K562 (cell line): Measurements from ENCODE around the gene C20orf96. TPM values are rescaled to one million over a fixed set of nuclear protein-coding genes. Genes with fewer than 3 reads are reported as not detected.

Experiments
- FIP1L1 ChIP-seq: fragments of 200-400 bp; formaldehyde crosslinking; IDR thresholded peaks from 2 replicates; pipeline ENCODE4 v1.6.1; 2018; ENCODE audit warnings: mild to moderate bottlenecking, low read depth, low read length; ENCODE audit not compliant: poor library complexity, severe bottlenecking
- FOXK2 ChIP-seq, 2 experiments: fragments of 450-650 bp; IDR thresholded peaks in 1 of 2; conservative IDR thresholded peaks in 1 of 2; 2 replicates each; pipeline ENCODE4 v1.6.1; 2016; ENCODE audit warnings: low read depth in 2 of 2, mild to moderate bottlenecking in 1 of 2
- JUN ChIP-seq, 2 experiments: sonication (generic) in 1 of 2; formaldehyde crosslinking in 1 of 2; IDR thresholded peaks; 2 replicates each; pipeline versions ENCODE4 v1.6.1 to v1.8.0; 2012 to 2022; ENCODE audit warnings: borderline replicate concordance in 2 of 2, mild to moderate bottlenecking in 2 of 2, improper control_type of control experiment in 1 of 2, low read depth in 1 of 2, low read length in 1 of 2, missing genetic modification reagents in 1 of 2
- KDM5B ChIP-seq: fragments of 200-600 bp; sonication (generic); IDR thresholded peaks from 2 replicates; pipeline ENCODE4 v1.6.1; 2012; ENCODE audit warnings: low read depth, mild to moderate bottlenecking, moderate library complexity, low read length, control low read depth, inconsistent platforms; ENCODE audit not compliant: insufficient replicate concordance
- PHF21A ChIP-seq: fragments of 450-650 bp; IDR thresholded peaks from 2 replicates; pipeline ENCODE4 v1.6.1; 2017; ENCODE audit warnings: low read depth, borderline replicate concordance
- POLR2AphosphoS2 ChIP-seq: IDR thresholded peaks from 2 replicates; pipeline ENCODE4 v1.6.1; 2012; ENCODE audit warnings: low read length, improper control_type of control experiment
- SMAD2 ChIP-seq: fragments of 150-350 bp; IDR thresholded peaks from 2 replicates; pipeline ENCODE4 v1.6.1; 2014; ENCODE audit warnings: low read depth, mild to moderate bottlenecking, low read length
- SMARCB1 ChIP-seq: IDR thresholded peaks from 2 replicates; pipeline ENCODE4 v1.6.1; 2011; ENCODE audit warnings: improper control_type of control experiment, low read depth; ENCODE audit not compliant: insufficient read length
- SP1 ChIP-seq: sonication (generic); formaldehyde crosslinking; IDR thresholded peaks from 2 replicates; pipeline ENCODE4 v1.8.1; 2022; ENCODE audit warnings: mild to moderate bottlenecking, missing genetic modification reagents
- SPI1 ChIP-seq: IDR thresholded peaks from 2 replicates; pipeline ENCODE4 v1.6.1; 2011; ENCODE audit warnings: low read depth, low read length, control low read depth, borderline replicate concordance
- THAP12 ChIP-seq: fragments of 250-450 bp; sonication (Bioruptor Pico); IDR thresholded peaks from 2 replicates; pipeline ENCODE4 v1.9.0; 2021; ENCODE audit warnings: mild to moderate bottlenecking, inconsistent platforms
- U2AF2 ChIP-seq: fragments of 200-400 bp; formaldehyde crosslinking; optimal IDR thresholded peaks from 2 replicates; pipeline ENCODE3; 2017; ENCODE audit warnings: low read depth, mild to moderate bottlenecking, low read length
- YY1 ChIP-seq, 3 experiments: IDR thresholded peaks; 2 replicates each; pipeline ENCODE4 v1.6.1; 2011; ENCODE audit warnings: low read length in 2 of 3, mild to moderate bottlenecking in 2 of 3, moderate library complexity in 2 of 3, borderline replicate concordance in 1 of 3, control low read depth in 1 of 3, low read depth in 1 of 3; ENCODE audit not compliant: insufficient read depth in 3 of 3, insufficient replicate concordance in 2 of 3, control insufficient read depth in 1 of 3, insufficient read length in 1 of 3; ENCODE audit errors: extremely low read depth in 1 of 3
- polyA plus RNA-seq, 8 experiments: library from polyadenylated mRNA; depleted of rRNA in 4 of 8; stranded (reverse) in 5 of 8; unstranded in 3 of 8; fragments of >200 nt; fragmentation: Nextera tagmentation in 2 of 8; fragmentation: Illumina TruSeq in 1 of 8; extraction: Ambion mirVana in 2 of 8; extraction: Trizol in 1 of 8; gene quantifications; 2 replicates each; pipeline versions ENCODE4 v1.2.1 to v1.2.3, GENCODE V29; 2011 to 2014; ENCODE audit warnings: inconsistent platforms in 1 of 8, missing spikeins in 1 of 8
- total RNA-seq, 7 experiments: library from RNA; depleted of rRNA in 6 of 7; stranded (reverse); fragments of >200 nt in 6 of 7; fragmentation: Illumina TruSeq in 2 of 7; extraction: Trizol in 2 of 7; gene quantifications; 2 replicates each; pipeline versions ENCODE4 v1.2.1 to v1.2.3, GENCODE V29; 2011 to 2021; ENCODE audit warnings: low replicate concordance in 1 of 7
- TF ChIP-seq, protein P1 (sequence below): sonication (generic); formaldehyde crosslinking; IDR thresholded peaks from 2 replicates; pipeline ENCODE4 v1.8.0; 2022; ENCODE audit warnings: missing genetic modification reagents, mild to moderate bottlenecking, moderate library complexity, borderline replicate concordance
- TF ChIP-seq, protein P2 (sequence below): fragments of 450-650 bp; IDR thresholded peaks from 2 replicates; pipeline ENCODE4 v1.6.1; 2018; ENCODE audit not compliant: partially characterized antibody

The C20orf96 gene
- total and polyA plus RNA-seq, 9 of the 15 experiments (the other 6 are each of a cell fraction or from before 2014, with no cell fraction given): 1.7 to 11.7 (median 4.2) TPM

DNA sequence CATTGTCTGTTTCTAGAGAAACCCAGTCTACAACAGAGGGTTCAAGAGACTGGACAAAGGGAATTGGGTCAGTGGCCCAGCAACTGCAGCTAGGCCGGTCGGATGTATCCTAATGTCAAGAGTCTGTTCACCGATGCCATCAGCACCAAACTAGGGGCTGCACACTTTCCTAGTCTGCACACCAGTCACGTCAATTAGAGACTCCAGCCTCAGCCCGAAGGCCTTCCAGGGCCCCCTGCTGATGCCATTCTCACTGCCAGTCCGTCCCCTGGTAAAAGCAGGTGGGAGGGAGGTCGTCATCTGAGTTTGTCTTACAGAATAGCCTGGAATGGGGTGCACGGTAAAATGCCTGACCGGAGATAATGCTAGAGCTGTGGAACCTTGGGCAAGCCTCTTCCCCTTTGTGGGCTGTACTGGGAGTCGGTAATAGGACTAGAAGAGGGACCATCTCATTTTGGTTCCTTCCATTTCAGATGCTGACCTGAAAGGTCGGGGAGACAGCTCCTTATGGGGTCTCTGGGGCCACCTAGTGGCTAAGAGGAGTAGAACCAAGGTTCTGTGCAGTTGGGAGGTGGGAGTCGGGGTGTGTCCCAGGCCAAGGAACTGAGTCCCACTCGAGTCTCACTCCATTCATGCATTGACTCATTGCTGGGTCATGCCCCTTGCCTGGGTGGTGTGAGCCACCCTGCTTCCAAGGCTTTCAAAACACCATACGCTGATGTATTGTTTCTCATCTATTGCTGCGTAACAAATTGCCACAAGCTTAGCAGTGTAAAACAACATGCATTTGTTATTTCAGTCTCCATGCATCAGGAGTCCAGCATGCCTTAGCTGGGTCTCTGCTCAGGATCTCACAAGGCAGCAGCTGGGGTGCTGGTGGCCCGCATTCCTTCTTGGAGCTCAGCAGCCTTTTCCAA lies 39.9 kb upstream of the C20orf96 start (continued):
- TF ChIP-seq THAP12 (CRISPR knock-in tag) (no peak), SPI1 (peak; percentile 52; the same call in 1 of the 2 replicates), FIP1L1 (no peak), KDM5B (peak; percentile 16), SMAD2 (no peak), JUN (IDR thresholded peaks at IDR 0.05; ENCODE audit: borderline replicate concordance, low read depth, low read length) (no peak), JUN (CRISPR knock-in tag; IDR thresholded peaks at IDR 0.05; ENCODE audit: borderline replicate concordance) (peak; percentile 40; the same call in 1 of the 2 replicates), U2AF2 (no peak), SP1 (CRISPR knock-in tag) (0 out of 2 replicates have a peak, but pooled peaks have one; percentile 24), FOXK2 (conservative IDR thresholded peaks at IDR 0.05 in 1 of 2, IDR thresholded peaks at IDR 0.05 in 1 of 2; ENCODE audit: low read depth in 2 of 2) (peak in 1 of 2 experiments; percentile 38; a peak in 1 of 4 replicates), PHF21A (no peak), SMARCB1 (no peak), POLR2AphosphoS2 (0 out of 2 replicates have a peak, but pooled peaks have one; percentile 51), YY1 (IDR thresholded peaks at IDR 0.05; ENCODE audit: borderline replicate concordance in 1 of 3, control insufficient read depth in 1 of 3, extremely low read depth in 1 of 3, insufficient read depth in 3 of 3, insufficient read length in 1 of 3, insufficient replicate concordance in 2 of 3, low read depth in 1 of 3, low read length in 2 of 3) (peak in 1 of 3 experiments; percentile 37)
- TF ChIP-seq, protein P1, sequence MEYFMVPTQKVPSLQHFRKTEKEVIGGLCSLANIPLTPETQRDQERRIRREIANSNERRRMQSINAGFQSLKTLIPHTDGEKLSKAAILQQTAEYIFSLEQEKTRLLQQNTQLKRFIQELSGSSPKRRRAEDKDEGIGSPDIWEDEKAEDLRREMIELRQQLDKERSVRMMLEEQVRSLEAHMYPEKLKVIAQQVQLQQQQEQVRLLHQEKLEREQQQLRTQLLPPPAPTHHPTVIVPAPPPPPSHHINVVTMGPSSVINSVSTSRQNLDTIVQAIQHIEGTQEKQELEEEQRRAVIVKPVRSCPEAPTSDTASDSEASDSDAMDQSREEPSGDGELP (CRISPR knock-in tag): no peak; the same call in 1 of the 2 replicates
- TF ChIP-seq, protein P2, sequence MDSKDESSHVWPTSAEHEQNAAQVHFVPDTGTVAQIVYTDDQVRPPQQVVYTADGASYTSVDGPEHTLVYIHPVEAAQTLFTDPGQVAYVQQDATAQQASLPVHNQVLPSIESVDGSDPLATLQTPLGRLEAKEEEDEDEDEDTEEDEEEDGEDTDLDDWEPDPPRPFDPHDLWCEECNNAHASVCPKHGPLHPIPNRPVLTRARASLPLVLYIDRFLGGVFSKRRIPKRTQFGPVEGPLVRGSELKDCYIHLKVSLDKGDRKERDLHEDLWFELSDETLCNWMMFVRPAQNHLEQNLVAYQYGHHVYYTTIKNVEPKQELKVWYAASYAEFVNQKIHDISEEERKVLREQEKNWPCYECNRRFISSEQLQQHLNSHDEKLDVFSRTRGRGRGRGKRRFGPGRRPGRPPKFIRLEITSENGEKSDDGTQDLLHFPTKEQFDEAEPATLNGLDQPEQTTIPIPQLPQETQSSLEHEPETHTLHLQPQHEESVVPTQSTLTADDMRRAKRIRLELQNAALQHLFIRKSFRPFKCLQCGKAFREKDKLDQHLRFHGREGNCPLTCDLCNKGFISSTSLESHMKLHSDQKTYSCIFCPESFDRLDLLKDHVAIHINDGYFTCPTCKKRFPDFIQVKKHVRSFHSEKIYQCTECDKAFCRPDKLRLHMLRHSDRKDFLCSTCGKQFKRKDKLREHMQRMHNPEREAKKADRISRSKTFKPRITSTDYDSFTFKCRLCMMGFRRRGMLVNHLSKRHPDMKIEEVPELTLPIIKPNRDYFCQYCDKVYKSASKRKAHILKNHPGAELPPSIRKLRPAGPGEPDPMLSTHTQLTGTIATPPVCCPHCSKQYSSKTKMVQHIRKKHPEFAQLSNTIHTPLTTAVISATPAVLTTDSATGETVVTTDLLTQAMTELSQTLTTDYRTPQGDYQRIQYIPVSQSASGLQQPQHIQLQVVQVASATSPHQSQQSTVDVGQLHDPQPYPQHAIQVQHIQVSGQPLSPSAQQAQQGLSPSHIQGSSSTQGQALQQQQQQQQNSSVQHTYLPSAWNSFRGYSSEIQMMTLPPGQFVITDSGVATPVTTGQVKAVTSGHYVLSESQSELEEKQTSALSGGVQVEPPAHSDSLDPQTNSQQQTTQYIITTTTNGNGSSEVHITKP: peak; percentile 95
